ENCODE measurements around the gene CA5A. TPM values are rescaled to one million over a fixed set of nuclear protein-coding genes. Genes with fewer than 3 reads are reported as not detected.

Gene CA5A
- total and polyA plus RNA-seq, 2 of the 13 experiments (the other 11 are each of a cell fraction or from before 2014, with no cell fraction given) = 66.8 to 106 TPM

DNA sequence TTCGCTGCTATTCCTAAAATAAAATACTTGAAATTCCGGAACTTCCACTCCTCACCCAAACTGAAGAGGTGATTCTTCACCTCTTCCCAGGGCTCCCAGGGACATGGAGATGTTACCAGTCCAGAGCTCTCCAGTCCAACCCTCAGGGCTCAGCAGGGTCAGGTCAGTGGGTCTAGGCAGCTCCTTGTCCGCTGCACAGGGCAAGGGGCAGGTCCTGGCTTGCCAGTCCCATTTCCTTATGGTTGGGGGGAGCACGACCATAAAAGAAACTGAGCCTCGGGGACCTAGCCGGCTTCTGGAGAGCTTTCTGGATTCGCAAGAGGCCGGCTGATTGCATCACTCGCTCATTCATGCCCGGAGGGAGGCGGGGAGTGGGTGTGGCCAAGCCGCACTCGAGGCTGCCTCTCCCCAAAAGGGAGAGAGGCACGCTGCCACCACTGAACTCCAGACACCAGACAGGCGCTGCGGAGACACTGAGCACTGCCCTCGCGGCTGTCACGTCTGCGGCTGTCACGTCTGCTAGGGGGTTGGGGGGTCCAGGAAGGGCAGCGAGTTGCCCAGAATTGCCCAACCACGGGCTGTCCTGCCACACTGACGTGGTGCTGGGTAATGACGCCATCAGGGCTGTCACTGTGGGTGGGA lies 82.8 kb downstream of the CA5A start (continued):
- no peak for TF ChIP-seq CHCHD3 (CRISPR knock-in tag; IDR thresholded peaks at IDR 0.05)
- TF ChIP-seq HNRNPH1 (optimal IDR thresholded peaks at IDR 0.05; ENCODE audit: low read depth, low read length) = no peak
- TF ChIP-seq MXD4 (CRISPR knock-in tag; IDR thresholded peaks at IDR 0.05) = peak; percentile 96
- TF ChIP-seq MAZ (IDR thresholded peaks at IDR 0.05; ENCODE audit: borderline replicate concordance, low read depth, low read length) = peak; percentile 79; the same call in 1 of the 2 replicates
- TF ChIP-seq MAZ (CRISPR knock-in tag; IDR thresholded peaks at IDR 0.05; ENCODE audit: low read depth) = peak; percentile 76
- no peak for TF ChIP-seq ADNP (CRISPR knock-in tag; IDR thresholded peaks at IDR 0.05)
- TF ChIP-seq TEAD3 (CRISPR knock-in tag; optimal IDR thresholded peaks at IDR 0.05; ENCODE audit: borderline replicate concordance) = peak; percentile 30
- peak; percentile 86; the same call in 1 of the 2 replicates for TF ChIP-seq KAT7 (CRISPR knock-in tag; IDR thresholded peaks at IDR 0.05; ENCODE audit: borderline replicate concordance)
- TF ChIP-seq KLF9 (CRISPR knock-in tag; IDR thresholded peaks at IDR 0.05; ENCODE audit: low read depth) = peak; percentile 66; the same call in 1 of the 2 replicates
- TF ChIP-seq ZNF160 (CRISPR knock-in tag; IDR thresholded peaks at IDR 0.05) = 0 out of 2 replicates have a peak, but pooled peaks have one; percentile 26
- TF ChIP-seq ZNF556 (CRISPR knock-in tag; IDR thresholded peaks at IDR 0.05; ENCODE audit: borderline replicate concordance) = no peak
- peak; percentile 100 for TF ChIP-seq CEBPG (CRISPR knock-in tag; IDR thresholded peaks at IDR 0.05)
- TF ChIP-seq ZNF331 (CRISPR knock-in tag; IDR thresholded peaks at IDR 0.05) = peak; percentile 76
- TF ChIP-seq ZNF761 (CRISPR knock-in tag; conservative IDR thresholded peaks at IDR 0.05) = no peak; the same call in 1 of the 2 replicates
- no peak for TF ChIP-seq ZNF549 (CRISPR knock-in tag; IDR thresholded peaks at IDR 0.05)
- TF ChIP-seq ZNF547 (CRISPR knock-in tag; IDR thresholded peaks at IDR 0.05) = peak; percentile 56; the same call in 1 of the 2 replicates
- TF ChIP-seq ATF5 (CRISPR knock-in tag; IDR thresholded peaks at IDR 0.05; ENCODE audit: low read depth) = no peak
- peak; percentile 77 for TF ChIP-seq SRSF1 (optimal IDR thresholded peaks at IDR 0.05; ENCODE audit: low read depth, low read length)
- peak; percentile 70 for TF ChIP-seq DBP (CRISPR knock-in tag; IDR thresholded peaks at IDR 0.05; ENCODE audit: not compliant biosample characterization)
- TF ChIP-seq TP53 (CRISPR knock-in tag; conservative IDR thresholded peaks at IDR 0.05) = peak; percentile 68; the same call in 1 of the 2 replicates
- peak; percentile 64; the same call in 1 of the 2 replicates for TF ChIP-seq ZNF614 (CRISPR knock-in tag; IDR thresholded peaks at IDR 0.05; ENCODE audit: borderline replicate concordance)
- TF ChIP-seq ZNF431 (CRISPR knock-in tag; IDR thresholded peaks at IDR 0.05; ENCODE audit: borderline replicate concordance, low read depth) = no peak
- peak; percentile 44 for TF ChIP-seq HNF4A (CRISPR knock-in tag; IDR thresholded peaks at IDR 0.05)
- peak; percentile 61 for TF ChIP-seq MTA1 (CRISPR knock-in tag; IDR thresholded peaks at IDR 0.05; ENCODE audit: borderline replicate concordance)
- peak; percentile 63 for TF ChIP-seq ESRRA (CRISPR knock-in tag; IDR thresholded peaks at IDR 0.05; ENCODE audit: low read depth)
- no peak for TF ChIP-seq SNAPC2 (CRISPR knock-in tag; IDR thresholded peaks at IDR 0.05)
- TF ChIP-seq, protein P1, sequence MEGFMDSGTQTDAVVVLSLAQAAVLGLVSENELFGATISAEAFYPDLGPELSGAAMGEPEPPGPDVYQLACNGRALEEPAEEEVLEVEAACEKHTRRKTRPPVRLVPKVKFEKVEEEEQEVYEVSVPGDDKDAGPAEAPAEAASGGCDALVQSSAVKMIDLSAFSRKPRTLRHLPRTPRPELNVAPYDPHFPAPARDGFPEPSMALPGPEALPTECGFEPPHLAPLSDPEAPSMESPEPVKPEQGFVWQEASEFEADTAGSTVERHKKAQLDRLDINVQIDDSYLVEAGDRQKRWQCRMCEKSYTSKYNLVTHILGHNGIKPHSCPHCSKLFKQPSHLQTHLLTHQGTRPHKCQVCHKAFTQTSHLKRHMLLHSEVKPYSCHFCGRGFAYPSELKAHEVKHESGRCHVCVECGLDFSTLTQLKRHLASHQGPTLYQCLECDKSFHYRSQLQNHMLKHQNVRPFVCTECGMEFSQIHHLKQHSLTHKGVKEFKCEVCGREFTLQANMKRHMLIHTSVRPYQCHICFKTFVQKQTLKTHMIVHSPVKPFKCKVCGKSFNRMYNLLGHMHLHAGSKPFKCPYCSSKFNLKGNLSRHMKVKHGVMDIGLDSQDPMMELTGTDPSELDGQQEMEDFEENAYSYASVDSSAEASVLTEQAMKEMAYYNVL (CRISPR knock-in tag; IDR thresholded peaks at IDR 0.05; ENCODE audit: borderline replicate concordance) = peak; percentile 79
- TF ChIP-seq NFIB (CRISPR knock-in tag; IDR thresholded peaks at IDR 0.05; ENCODE audit: borderline replicate concordance) = no peak
